Activated CD8-positive, alpha-beta memory T cell treated with anti-CD3 and anti-CD28 coated beads for 1 hour (primary cell): ENCODE measurements around the gene DCLK1.

Source experiments
- DNase-seq, 2 donors: peaks; one replicate each; pipeline ENCODE4 v3.0.0-alpha.2; 2020; ENCODE audit warnings: low read depth in 1 of 2; ENCODE audit errors: extremely low read depth in 1 of 2

DCLK1 gene

DNA sequence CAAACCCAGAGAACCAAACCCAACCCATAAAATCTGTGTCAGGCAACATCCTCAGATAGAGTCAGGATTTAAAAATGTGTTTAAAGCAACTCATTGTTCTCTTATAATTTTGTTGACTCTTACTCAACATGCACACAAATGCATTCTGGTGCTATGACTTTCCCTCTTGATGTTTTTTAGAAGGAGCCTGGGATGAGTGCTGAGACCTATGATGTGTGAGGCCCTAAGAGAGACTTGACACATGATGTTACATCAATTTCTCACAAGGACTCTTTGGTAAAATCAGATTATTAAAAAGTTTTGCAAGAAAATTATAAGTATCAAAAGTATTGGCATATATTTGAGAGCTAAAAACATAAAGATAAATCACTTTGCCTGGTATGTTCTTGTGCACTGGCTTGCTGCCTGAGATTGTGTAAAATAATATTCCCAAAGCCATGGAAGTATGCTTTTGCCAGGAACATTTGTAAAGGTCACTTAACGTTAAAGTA lies 173.9 kb downstream of the DCLK1 start:
- no peak for DNase-seq

DNA sequence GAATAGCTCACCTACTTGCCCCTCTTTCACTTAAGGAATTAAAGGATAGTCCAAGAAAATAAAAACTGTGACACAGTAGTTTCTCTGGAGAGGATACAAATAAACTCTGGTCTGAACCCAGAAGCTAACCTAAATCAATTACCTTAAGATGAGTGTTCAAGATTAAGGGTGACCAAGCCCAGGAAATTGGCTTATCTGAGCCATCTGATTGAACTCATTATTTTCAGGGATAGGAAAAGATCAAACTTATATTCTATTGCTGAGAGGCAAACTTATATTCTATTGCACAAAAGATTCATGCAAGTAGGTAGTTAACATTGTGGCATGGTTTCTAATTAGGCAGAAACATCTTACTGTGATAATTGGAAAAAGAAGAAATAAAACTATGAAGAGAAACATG lies 175.1 kb downstream of the DCLK1 start:
- no peak for DNase-seq

DNA sequence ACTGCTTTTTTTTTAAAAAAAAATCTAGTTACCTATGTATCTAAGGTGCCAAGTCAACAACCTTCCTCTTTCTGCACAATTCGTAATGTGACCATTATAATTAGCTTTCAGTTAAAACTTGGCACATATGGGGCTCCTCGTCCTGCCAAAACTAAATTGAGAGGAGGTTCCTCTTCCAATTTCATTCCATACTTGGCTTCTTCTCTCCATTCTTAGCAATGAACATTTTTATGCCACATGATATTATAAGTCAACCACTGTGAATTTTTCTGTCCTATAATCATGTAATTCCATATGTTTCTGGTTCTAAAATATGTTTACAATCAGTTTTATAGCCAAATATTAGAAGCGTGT lies 177.0 kb downstream of the DCLK1 start:
- DNase-seq = no peak

DNA sequence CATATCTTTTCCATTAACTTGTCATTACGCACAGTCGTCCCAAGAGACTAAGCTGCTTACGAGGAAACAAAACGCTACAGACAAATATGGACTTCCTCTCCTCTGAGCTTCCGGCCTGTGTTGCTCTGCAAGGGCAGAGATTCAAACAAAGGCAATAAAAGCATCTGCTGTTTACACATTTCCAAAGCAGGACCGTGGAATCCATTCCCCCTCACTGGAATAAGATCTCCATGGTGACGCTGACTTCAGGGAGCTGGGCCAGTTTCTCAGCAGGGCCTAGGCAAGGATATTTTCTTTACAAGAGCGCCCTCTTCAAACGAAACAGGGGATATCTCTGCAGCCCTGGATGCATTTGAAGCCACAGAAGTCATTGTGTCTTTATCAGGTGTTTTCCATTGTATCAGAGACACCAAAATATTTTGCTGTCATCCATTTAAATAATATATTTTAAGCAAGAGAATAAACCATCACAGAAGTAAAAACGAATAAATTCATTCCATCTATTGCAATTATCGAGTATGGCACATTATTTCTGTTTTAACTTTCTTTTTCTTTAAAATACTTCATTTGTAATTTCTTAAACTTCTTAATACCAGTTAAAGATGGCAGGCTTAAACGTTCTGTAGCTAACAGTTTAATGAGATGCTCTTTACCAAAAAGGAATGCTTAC lies 177.5 kb downstream of the DCLK1 start:
- no peak for DNase-seq

DNA sequence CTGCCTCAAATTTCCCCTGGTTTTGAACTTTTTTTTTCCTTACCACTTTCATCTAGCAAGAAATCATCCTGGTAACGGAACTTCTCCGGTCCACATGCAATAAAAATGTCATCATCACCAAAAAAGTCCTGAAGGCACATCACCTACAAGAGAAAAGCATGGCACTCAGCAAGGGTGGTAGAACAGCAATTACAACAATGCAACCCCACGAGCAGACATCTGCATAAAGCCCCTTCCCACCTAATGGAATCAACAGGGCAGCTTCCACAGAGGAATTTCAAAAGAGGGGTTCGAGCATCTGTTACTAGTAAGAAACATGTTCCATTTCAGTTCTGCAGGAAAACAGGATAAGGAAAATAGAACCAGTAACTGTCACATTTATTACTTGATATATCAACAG lies 183.9 kb downstream of the DCLK1 start:
- no peak for DNase-seq

DNA sequence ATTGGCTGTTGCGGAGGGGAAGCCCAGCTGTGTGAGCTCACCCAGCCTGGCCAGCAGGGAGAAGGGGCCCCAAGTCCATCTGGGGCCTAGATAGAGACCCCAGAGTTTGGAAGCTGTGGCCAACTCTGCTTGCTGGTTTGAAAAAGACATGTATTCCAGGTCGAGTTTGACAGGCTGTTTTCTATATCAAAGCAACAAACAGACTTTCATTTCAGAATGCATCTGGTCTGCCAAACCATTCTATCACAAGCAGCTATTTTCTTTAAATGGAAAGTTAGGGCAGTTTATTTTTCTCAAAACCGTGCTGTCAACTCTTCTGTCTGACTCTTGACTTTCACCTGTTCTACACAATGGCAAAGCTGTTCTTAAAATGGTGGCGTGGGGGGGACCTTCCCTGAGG lies 185.8 kb downstream of the DCLK1 start:
- DNase-seq = no peak

DNA sequence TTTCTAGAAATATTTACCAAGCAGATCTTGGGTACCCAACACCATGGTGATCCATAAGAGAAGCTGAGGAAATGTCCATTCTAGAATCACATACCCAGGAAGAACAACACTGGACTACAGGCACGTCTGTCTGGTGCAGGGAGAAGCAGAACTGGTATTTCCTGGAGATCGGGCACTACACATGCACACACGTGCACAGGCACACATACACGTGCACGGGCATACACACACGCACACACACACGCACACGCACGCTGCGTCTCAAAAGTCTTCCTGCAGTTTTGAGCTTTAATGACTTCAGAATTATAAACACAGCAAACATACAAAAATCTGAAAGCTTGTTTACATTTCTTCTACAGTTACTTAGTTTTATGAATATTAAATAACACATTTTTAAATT lies 189.8 kb downstream of the DCLK1 start:
- no peak for DNase-seq

DNA sequence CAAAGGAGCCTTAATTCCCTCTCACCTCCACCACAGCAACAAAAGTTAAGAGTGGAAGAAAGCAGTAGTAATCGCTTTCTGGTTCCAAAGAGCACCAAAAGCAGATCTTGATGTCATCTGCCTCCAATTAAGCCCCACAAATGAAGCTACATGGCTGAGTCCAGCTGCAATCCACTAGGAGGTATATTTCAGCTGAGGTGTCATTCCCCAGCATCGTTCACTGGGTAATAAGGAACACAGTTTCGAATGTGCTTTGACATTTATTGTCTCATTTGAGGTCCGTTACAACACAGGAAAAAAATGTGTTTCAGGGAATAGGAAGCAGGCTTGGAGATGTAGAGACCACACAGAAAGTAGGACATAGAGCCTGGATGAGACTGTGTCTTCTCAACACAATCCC lies 190.4 kb downstream of the DCLK1 start:
- no peak for DNase-seq

DNA sequence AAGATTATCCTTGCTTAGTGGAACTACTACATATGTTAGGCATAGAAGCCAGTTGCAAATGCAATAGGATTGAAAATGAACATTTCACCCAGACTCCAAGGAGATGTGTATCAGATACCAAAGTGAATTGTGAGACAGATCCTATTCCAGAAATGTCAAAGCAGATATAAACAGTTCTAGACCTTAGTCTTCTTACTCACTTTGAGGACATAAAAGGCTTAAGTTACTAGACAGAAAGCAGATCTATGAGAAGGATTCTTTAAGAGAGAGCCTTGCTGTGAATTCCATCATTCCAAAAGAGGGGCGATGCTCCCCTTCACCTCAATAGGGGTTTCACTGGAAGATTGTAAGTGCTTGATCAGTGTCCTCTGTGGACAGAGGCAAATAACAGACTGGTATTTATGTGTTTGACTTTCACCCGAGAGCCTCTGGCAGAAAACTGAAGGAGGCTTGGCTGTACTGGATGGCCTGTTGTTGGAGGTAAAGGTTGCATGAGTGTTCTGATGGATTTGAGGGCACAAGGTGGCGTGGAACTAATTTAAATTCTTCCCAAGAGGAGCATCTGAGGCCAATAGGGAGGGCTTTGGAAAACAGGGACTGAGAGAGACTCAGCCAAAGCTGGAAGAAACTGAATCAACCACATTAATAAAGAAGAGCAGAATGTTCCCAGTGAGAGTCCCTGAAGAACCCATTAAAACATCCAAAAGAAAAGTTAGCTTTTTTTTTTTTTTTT lies 194.8 kb downstream of the DCLK1 start:
- DNase-seq = no peak

DNA sequence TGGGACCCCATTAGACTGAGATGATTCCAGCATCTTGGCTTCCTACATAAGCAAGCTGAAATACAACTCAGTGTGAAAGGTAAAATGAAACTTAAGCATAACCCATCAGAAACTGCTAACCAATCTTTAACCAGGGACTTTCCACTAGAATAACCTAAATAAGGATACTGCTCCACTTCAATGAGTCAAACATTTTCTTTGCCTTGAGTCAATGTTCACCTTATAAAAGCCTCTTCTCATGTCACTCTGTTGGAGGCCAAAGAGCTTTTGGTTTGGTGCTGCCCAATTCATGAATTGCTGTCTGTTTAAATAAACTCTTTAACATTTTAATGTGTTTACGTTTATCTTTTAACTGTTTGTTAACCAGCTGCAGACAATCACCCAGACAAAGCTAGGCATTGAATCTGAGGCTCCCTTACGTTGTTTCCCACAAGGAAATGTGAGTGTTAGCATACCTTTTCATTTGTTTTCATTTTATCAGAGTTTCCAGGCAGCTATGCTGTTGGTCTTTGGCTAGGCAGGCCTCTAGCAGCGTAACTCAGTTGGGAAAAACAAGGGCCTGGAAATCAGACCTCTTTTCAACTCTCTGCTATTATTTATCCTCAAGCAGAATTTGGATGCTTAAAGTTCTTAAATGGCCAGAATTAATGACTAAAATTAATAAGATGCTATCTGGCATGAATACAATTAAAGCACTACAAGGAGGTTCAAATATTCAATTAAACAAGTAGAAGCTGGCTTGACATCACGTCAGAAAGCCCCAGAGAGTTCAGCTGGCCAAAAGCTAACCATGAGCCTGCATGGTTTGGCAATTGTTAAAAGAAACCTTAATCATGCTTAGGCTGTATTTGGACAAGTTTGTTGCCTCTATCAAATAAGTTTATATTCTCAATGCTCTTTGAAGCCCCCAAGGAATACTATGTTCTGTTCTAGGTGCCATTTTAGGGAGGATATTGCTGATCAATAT lies 200.2 kb downstream of the DCLK1 start:
- DNase-seq = no peak

DNA sequence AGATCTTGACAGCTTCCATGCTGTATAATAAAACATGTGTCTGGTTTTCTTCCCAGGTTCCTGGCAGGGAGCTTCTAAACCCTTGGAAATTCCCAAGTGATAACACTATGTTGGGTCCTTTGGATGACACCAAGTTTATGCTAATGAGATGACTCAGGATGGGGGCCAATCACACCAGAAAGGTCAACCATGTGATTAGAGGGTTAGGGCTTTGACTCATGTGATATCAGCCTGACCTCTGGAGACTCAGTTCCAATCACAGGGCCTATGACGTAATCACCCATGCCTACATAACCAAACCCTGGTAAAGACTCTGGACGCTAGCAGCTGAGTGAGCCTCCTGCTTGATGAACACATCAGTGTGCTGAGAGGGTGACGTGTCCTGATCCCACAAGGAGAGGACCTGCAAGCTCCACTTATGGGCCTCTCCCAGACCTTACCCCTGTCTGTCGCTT lies 203.6 kb downstream of the DCLK1 start:
- DNase-seq = no peak

DNA sequence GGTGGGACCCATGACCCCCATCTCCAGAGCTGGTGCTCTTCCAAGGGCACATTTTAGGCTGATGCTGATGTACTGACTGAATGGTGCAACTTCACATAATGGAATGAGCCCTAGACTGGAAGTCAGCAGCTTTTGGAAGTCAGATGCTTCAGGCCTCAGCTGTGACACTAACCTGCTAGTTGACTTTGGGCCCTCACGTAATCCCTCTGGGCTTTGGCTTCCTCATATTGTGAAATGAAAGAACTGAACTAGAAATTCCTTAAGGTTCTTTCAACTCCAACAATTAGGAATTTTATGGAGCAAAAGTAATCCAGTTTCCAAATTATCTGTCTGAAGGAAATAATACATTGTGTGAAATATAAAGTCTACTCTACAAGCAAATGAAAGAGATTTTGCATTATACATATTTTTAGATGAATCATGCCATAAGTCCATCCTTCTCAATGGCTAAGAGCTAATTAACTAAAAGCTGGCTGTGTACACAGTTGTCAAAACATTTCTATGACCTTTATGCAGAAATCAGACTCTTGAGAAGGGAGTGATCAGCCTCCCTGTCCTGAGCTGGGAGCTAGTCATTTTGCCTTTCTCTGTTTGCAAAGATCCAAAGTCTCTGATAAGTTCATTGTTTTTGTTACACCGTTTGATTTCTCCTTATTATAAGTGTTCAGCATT lies 204.2 kb downstream of the DCLK1 start:
- DNase-seq = no peak

DNA sequence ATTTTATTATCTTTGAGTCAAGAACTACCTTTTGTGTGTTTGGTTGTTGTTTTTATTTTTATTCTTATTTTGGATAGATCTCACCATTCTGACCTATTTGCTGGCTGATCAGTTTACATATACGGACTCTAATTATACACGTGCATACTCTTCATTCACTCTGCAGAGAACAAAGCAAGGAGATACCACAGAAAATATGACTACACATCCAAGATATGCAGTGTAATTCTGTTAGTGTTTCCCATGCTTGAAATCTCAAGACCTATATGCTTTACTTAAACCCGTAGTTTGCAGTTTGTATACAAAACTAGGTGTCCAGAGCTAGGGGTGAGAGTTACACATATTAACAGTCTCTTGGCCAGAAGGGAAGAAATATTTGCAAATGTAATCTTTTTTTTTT lies 205.5 kb downstream of the DCLK1 start:
- no peak for DNase-seq

DNA sequence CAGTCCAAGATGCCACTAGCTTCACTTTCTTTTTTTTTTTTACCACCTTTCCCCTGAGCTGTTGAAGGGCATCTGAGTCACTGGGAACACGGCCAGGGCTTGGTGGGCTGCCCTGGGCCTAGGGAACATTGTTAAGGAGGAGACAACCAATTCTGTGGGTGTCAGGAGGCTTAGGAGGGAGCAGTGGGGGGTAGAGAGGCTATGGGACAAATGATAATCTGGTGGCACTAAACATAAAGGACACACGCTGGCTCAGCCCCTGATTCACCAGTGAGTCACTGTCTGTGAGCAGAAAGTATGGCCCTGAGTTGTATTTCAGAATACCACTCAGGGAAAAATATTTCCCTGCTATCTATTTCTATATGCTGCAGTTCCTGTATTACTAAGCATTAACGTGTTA lies 207.8 kb downstream of the DCLK1 start:
- DNase-seq = no peak

DNA sequence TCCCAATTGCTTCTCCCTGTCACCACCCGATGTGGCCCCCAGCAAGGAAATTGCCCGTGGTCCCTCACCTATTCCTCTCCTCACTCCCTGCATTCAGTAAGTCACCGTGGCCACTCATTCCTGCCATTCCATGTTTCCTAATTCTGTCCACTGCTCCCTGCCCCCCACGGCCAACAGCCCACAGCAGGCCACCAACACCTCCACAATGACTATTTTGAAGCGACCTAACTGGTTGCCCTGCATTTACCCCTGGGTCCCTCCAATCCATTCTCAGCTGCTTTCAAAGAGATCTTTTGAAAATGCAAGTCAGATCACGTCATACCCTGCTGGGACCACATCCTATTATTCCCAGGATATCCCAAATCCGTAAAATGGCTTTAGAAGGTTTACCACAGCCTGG lies 210.4 kb downstream of the DCLK1 start:
- no peak for DNase-seq

DNA sequence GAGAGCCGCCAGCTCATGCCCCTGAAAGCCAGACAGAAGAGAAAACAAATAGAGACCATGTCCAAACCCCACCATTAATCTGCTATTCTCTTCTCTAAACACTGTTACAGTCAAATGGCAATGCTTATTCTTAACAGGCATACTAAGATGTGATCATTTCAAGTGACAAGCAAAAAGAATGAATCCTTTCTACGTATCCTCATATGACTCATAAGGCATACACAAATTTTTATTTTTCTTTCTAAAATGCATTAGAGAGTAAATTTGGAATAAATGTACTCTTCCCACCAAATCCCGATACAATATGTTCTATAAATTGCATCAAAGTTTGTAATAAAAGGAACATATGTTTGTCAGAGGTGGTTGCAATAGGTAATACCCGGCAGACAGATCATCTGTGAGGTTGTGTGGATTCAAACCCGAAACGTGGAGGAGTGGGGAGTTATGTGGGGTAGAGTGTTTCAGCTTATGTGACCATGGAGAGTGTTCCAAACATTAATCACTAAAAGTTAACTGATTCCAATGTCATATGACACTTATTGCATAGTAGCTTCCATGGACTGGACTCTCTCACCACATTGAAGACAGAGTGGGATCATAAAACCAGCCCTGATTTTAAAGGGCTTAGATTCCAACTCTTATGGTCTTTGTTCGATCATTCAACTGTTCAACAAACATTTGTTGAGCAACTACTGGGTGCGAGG lies 213.1 kb downstream of the DCLK1 start:
- no peak for DNase-seq

DNA sequence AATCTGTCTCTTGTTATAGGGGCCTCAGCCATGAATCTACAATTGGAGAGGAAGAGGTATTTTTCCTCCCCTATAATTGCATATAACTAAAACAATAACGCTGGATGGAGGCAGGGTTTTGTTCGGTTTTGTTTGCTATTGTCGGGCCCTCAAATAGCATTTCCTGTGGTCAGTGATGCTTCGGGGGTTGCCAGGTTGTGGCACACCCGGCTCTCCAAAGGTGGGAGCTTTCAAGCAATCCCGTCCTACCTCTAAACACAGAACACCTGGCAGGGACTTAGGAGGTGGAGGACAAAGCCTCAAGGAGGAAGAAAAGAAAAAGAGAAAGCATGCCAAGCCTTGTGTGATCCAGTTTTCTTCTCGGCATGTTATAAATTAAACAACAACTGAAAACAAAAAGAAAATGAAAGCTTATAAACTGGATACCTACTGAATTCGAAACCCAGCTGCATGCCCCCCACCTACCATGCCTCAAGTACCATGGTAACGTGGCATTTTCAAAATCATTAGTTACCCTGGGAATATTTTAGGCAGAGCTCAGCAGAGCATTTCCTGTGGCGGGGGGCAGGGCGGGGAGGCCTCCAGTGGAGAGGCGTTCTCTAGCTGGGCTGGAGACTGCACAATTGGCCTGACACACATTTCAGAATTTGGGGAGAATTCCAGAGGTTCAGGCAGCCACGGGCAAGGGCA lies 213.8 kb downstream of the DCLK1 start:
- DNase-seq = no peak

DNA sequence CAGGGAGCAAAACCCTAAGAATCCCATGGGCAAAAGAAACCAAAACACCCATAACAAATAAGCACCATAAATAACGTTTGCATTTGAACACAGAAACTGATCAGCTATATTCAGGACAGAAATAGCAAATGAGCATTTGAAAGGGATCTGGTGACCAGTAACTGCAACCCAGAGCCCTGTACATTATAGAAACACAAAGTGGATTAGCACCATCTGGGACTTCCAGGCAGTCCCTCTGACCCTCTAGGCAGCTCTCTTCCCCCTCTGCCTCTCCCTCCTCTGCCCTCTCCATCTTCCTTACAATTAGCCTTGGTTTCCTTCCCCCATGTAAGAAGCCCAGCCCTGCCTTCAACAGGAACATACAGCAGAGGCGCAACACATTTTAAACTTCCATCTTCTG lies 215.0 kb downstream of the DCLK1 start:
- no peak for DNase-seq

DNA sequence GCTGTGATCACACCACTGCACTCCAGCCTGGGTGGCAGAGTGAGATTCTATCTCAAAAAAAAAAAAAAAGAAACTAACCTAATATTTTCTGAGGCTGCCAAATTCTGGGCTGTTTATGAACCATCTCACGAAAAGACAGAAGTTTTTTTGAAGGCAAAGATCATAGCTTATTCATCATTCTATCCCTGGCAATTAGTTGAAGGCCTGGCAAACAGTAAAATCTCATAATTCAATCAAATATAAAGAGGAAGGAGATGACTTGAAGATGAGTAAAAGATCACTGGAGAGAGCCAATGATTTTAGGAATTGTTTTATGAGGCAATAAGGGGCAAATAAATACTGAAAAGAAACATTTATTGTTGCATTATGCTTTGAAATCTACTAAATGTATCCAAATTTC lies 216.5 kb downstream of the DCLK1 start:
- DNase-seq = no peak

DNA sequence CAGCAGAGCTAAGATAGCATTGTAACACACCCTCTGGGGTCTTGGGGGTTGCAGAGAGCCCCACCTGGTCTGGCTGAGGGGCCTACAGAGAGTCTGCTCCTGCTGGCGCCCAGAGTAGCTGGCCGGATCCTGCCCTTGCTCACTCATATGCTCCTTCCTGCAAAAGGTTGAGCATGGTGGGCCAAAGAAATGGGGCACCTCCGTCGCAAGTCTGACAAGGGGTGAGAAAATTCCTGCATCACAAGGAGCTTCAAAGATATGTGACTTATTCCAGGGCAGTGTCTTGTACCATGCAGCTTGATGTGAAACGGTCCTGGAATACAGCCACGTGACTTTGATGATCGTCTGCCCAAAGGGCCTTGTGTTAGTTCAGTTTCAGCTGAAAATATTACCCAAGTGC lies 218.3 kb downstream of the DCLK1 start:
- no peak for DNase-seq
